Fibroblast of skin of left biceps (primary cell): ENCODE measurements around the gene MAN1A2.
A peak's percentile ranks its signal among the peaks of the same experiment; 100 is the strongest.
"Not testable (repeated sequence)": the region's sequence is repeated elsewhere in the genome, so short reads cannot be mapped to it uniquely, and the experiment has no call there.

Experiments
- DNase-seq, 2 experiments: peaks; one replicate each; pipeline ENCODE4 v3.0.0-alpha.2; 2013; ENCODE audit warnings: low read depth in 2 of 2

Gene MAN1A2

GRCh38 chr1:117367046-117368025 is at the start of gene MAN1A2:
Gene MAN1A2 (plus strand): TSS chr1:117367449. CDS start chr1:117368184, 735 bp downstream.
- peak; percentile 24 to 41 for DNase-seq

- DNase-seq, result no peak
Measured at GRCh38 chr1:117318011-117318410, 49.2 kb upstream of the MAN1A2 start.

GRCh38 chr1:117318426-117318825 is 48.8 kb upstream of the MAN1A2 start:
- DNase-seq, result no peak

GRCh38 chr1:117320515-117320914 is 46.7 kb upstream of the MAN1A2 start:
- DNase-seq, result no peak

GRCh38 chr1:117321680-117322609 is 45.3 kb upstream of the MAN1A2 start:
- DNase-seq, result no peak

GRCh38 chr1:117324357-117324756 is 42.9 kb upstream of the MAN1A2 start:
- DNase-seq, result no peak

GRCh38 chr1:117326035-117326434 is 41.2 kb upstream of the MAN1A2 start:
- not testable (repeated sequence) for DNase-seq

- no peak for DNase-seq
Measured at GRCh38 chr1:117327011-117327410, 40.2 kb upstream of the MAN1A2 start.

- DNase-seq, result no peak
Measured at GRCh38 chr1:117335376-117336086, 31.7 kb upstream of the MAN1A2 start.

GRCh38 chr1:117336088-117336817 is 31.0 kb upstream of the MAN1A2 start:
- DNase-seq, result no peak

- no peak for DNase-seq
Measured at GRCh38 chr1:117339866-117340700, 27.2 kb upstream of the MAN1A2 start.

GRCh38 chr1:117341123-117341522 is 26.1 kb upstream of the MAN1A2 start:
- no peak for DNase-seq

GRCh38 chr1:117342397-117342796 is 24.9 kb upstream of the MAN1A2 start:
- no peak for DNase-seq

GRCh38 chr1:117346206-117346928 is 20.9 kb upstream of the MAN1A2 start:
- DNase-seq, result no peak

- DNase-seq, result no peak
Measured at GRCh38 chr1:117347907-117348306, 19.3 kb upstream of the MAN1A2 start.

- DNase-seq, result not testable (repeated sequence)
Measured at GRCh38 chr1:117352695-117353094, 14.6 kb upstream of the MAN1A2 start.

GRCh38 chr1:117357833-117358603 is 9.2 kb upstream of the MAN1A2 start:
- not testable (repeated sequence) for DNase-seq

- not testable (repeated sequence) for DNase-seq
Measured at GRCh38 chr1:117358604-117358887, 8.7 kb upstream of the MAN1A2 start.
